MCF 10A (cell line): ENCODE measurements around the gene TSSC4. TPM values are rescaled to one million over a fixed set of nuclear protein-coding genes. Genes with fewer than 3 reads are reported as not detected.

ENCODE experiments used
- BruUV-seq: library from RNA; stranded (reverse); fragments of 400-500 nt; replicated peaks from 2 replicates; lab custom pipeline; 2021; lab: Mats Ljungman, UMichigan
- CTCF ChIA-PET: fragments of 300-600 bp; sonication (Branson Sonifier 250); formaldehyde crosslinking; extraction: SDS; loops from one replicate; lab custom pipeline; 2021; ENCODE audit warnings: antibody characterized with exemption, inconsistent platforms; lab: Yijun Ruan, JAX
- POLR2A ChIA-PET: fragments of 300-600, 350-650 bp; sonication (Branson Sonifier 250); formaldehyde crosslinking; extraction: SDS; loops from one replicate; lab custom pipeline; 2020; ENCODE audit warnings: antibody characterized with exemption, inconsistent platforms; lab: Yijun Ruan, JAX
- DNase-seq: peaks from one replicate; pipeline ENCODE4 v3.0.0-alpha.2; 2018; ENCODE audit not compliant: unreplicated experiment
- H3K27ac Mint-ChIP-seq: one replicate; pipeline ENCODE4 v1.8.0; 2022; ENCODE audit warnings: mild to moderate bottlenecking, low read depth, mixed read lengths; ENCODE audit not compliant: unreplicated experiment
- H3K27me3 Mint-ChIP-seq: one replicate; pipeline ENCODE4 v1.8.0; 2022; ENCODE audit warnings: mixed read lengths; ENCODE audit not compliant: insufficient read depth, unreplicated experiment
- H3K36me3 Mint-ChIP-seq: one replicate; pipeline ENCODE4 v1.8.0; 2022; ENCODE audit warnings: mild to moderate bottlenecking, moderate library complexity, mixed read lengths; ENCODE audit not compliant: insufficient read depth, unreplicated experiment
- H3K4me1 Mint-ChIP-seq: one replicate; pipeline ENCODE4 v1.8.0; 2022; ENCODE audit warnings: mixed read lengths; ENCODE audit not compliant: insufficient read depth, unreplicated experiment
- H3K4me3 Mint-ChIP-seq: one replicate; pipeline ENCODE4 v1.8.0; 2022; ENCODE audit warnings: mild to moderate bottlenecking, moderate library complexity, mixed read lengths; ENCODE audit not compliant: unreplicated experiment
- H3K9me3 Mint-ChIP-seq: one replicate; pipeline ENCODE4 v1.8.0; 2022; ENCODE audit warnings: mixed read lengths; ENCODE audit not compliant: unreplicated experiment
- CTCF ChIP-seq: fragments of 200-600 bp; IDR thresholded peaks from one replicate; pipeline ENCODE4 v1.8.0; 2022; ENCODE audit warnings: antibody characterized with exemption, mild to moderate bottlenecking; ENCODE audit not compliant: unreplicated experiment
- intact Hi-C: fragments of 100-400 bp; cut with micrococcal nuclease; formaldehyde crosslinking; loops from 2 replicates; pipeline ENCODE4 v1.14.1; 2022
- total RNA-seq: library from RNA; stranded (reverse); gene quantifications from 2 replicates; pipeline ENCODE4 v1.2.3, GENCODE V29; 2022

TSSC4 gene
- total RNA-seq, 1 experiment from 2014 or later = 70.3 TPM

- POLR2A ChIA-PET = no interaction called here
- Mint-ChIP-seq H3K27me3 (peaks cover 26% of the 10 kb centered on the region), H3K9me3 (no peaks in the 10 kb centered on the region), H3K4me3 (no peak overlapping the region), H3K27ac (no peak overlapping the region), H3K4me1 (no peaks in the 10 kb centered on the region), H3K36me3 (no peaks in the 10 kb centered on the region)
- CTCF ChIA-PET = interaction anchor here (1.5 to 1.6 kb wide), 2 partner anchors 14 to 91 kb away, joined by 5 to 7 read pairs; no protein-coding TSS in a partner anchor
- TF ChIP-seq CTCF = no peak
- no peak for DNase-seq
- intact Hi-C loops = no loop called here
- BruUV-seq = no TSS peak
These were observed 40.1 kb downstream of the TSSC4 start for GRCh38 chr11:2440646-2441045.

- H3K36me3 Mint-ChIP-seq = no peaks in the 10 kb centered on the region
- H3K4me1 Mint-ChIP-seq = no peaks in the 10 kb centered on the region
- intact Hi-C loops = no loop called here
- no TSS peak for BruUV-seq
- H3K27me3 Mint-ChIP-seq = peaks cover 26% of the 10 kb centered on the region
- H3K4me3 Mint-ChIP-seq = no peak overlapping the region
- no peak for TF ChIP-seq CTCF
- no peak for DNase-seq
- ChIA-PET CTCF (interaction anchor here (1.5 to 1.8 kb wide), 3 partner anchors 14 to 91 kb away, joined by 5 to 13 read pairs (median 7); no protein-coding TSS in a partner anchor), POLR2A (no interaction called here)
- H3K9me3 Mint-ChIP-seq = no peaks in the 10 kb centered on the region
- no peak overlapping the region for H3K27ac Mint-ChIP-seq
These were observed 40.6 kb downstream of the TSSC4 start for GRCh38 chr11:2441171-2441570.

GRCh38 chr11:2442589-2442988 lies 42.0 kb downstream of the TSSC4 start:
- H3K4me3 Mint-ChIP-seq = no peak overlapping the region
- no peaks in the 10 kb centered on the region for H3K4me1 Mint-ChIP-seq
- H3K36me3 Mint-ChIP-seq = no peaks in the 10 kb centered on the region
- no peaks in the 10 kb centered on the region for H3K9me3 Mint-ChIP-seq
- no peak for DNase-seq
- ChIA-PET CTCF (interaction anchor here (1.8 kb wide), 1 partner anchor 22 kb away, joined by 13 read pairs; no protein-coding TSS in a partner anchor), POLR2A (interaction anchor here (1.0 kb wide), 1 partner anchor 25 kb away, joined by 4 read pairs; no protein-coding TSS in a partner anchor)
- H3K27ac Mint-ChIP-seq = no peak overlapping the region
- no TSS peak for BruUV-seq
- H3K27me3 Mint-ChIP-seq = peaks cover 26% of the 10 kb centered on the region
- no peak for TF ChIP-seq CTCF
- intact Hi-C loops = no loop called here

GRCh38 chr11:2443406-2443805 lies 42.9 kb downstream of the TSSC4 start:
- H3K9me3 Mint-ChIP-seq = no peaks in the 10 kb centered on the region
- CTCF ChIA-PET = interaction anchor here (0.6 kb wide), 1 partner anchor 18 kb away, joined by 3 read pairs; no protein-coding TSS in a partner anchor
- peaks cover 26% of the 10 kb centered on the region for H3K27me3 Mint-ChIP-seq
- intact Hi-C loops = no loop called here
- H3K27ac Mint-ChIP-seq = no peak overlapping the region
- no peak for DNase-seq
- no peak for TF ChIP-seq CTCF
- H3K4me3 Mint-ChIP-seq = no peak overlapping the region
- no peaks in the 10 kb centered on the region for H3K4me1 Mint-ChIP-seq
- POLR2A ChIA-PET = no interaction called here
- H3K36me3 Mint-ChIP-seq = no peaks in the 10 kb centered on the region
- no TSS peak for BruUV-seq
